Prostate gland (tissue), 2 donors: Measurements from ENCODE around the gene ACIN1. TPM values are rescaled to one million over a fixed set of nuclear protein-coding genes. Genes with fewer than 3 reads are reported as not detected.

Experiments used
- DNase-seq: peaks from one replicate; pipeline ENCODE4 v3.0.0-alpha.2; 2019; ENCODE audit warnings: low spot score
- H3K27ac ChIP-seq, 2 donors: fragments of 200-600 bp; sonication (generic); 2 replicates each; pipeline ENCODE4 v1.5.1; 2017 to 2019
- H3K27me3 ChIP-seq: fragments of 200-600 bp; sonication (generic); replicated peaks from 2 replicates; pipeline ENCODE4 v1.5.1; 2019; ENCODE audit not compliant: insufficient read depth
- H3K36me3 ChIP-seq, 2 donors: fragments of 200-600 bp; sonication (generic); 1 replicate in 1 of 2; 2 replicates in 1 of 2; pipeline versions ENCODE4 v1.5.1 to v1.8.1; 2017 to 2019
- H3K4me1 ChIP-seq: fragments of 200-600 bp; sonication (generic); replicated peaks from 2 replicates; pipeline ENCODE4 v1.5.1; 2019
- H3K4me3 ChIP-seq, 2 donors: fragments of 200-600 bp; sonication (generic); 2 replicates each; pipeline ENCODE4 v1.5.1; 2017 to 2019
- H3K9me3 ChIP-seq: fragments of 200-600 bp; sonication (generic); 2 replicates; pipeline ENCODE4 v1.5.1; 2017
- POLR2A ChIP-seq: fragments of 450-650 bp; IDR thresholded peaks from one replicate; pipeline ENCODE4 v1.6.1; 2016; ENCODE audit warnings: antibody characterized with exemption, mild to moderate bottlenecking
- POLR2AphosphoS5 ChIP-seq: sonication (generic); formaldehyde crosslinking; IDR thresholded peaks from one replicate; pipeline ENCODE4 v1.6.1; 2017; ENCODE audit warnings: antibody characterized with exemption
- WGBS: methylation state at CpG from one replicate; pipeline ENCODE4 v1.1.5; 2018; 5-methylcytosine and 5-hydroxymethylcytosine counted together
- intact Hi-C: fragments of 100-400 bp; cut with DNase I; formaldehyde crosslinking; loops from one replicate; pipeline ENCODE4 v1.14.2; 2022
- total RNA-seq, 2 donors: library from RNA; depleted of rRNA; stranded (reverse); fragments of >200 nt; gene quantifications; one replicate each; pipeline ENCODE4 v1.1.0, GENCODE V29; 2016
- TF ChIP-seq, protein P1 (sequence below), 4 experiments: fragments of 200-600 bp in 2 of 4; fragments of 450-650 bp in 2 of 4; sonication (generic) in 2 of 4; IDR thresholded peaks; 1 replicate in 3 of 4; 2 replicates in 1 of 4; pipeline ENCODE4 v1.5.1; 2016 to 2019; ENCODE audit warnings: antibody characterized with exemption in 4 of 4, mild to moderate bottlenecking in 2 of 4, moderate library complexity in 2 of 4

ACIN1 gene
- total RNA-seq, 2 donors from 2014 or later, result 86.6 to 168 TPM

- H3K36me3 ChIP-seq, result no peaks in the 10 kb centered on the region
- intact Hi-C loops, result no loop called here
Measured at GRCh38 chr14:23021889-23022442, 73.0 kb downstream of the ACIN1 start.

GRCh38 chr14:23021434-23021833, 73.5 kb downstream of the ACIN1 start:
- Histone ChIP-seq H3K4me3 (no peak overlapping the region), H3K36me3 (no peaks in the 10 kb centered on the region), H3K27ac (no peak overlapping the region), H3K27me3 (no peaks in the 10 kb centered on the region), H3K9me3 (no peaks in the 10 kb centered on the region), H3K4me1 (no peaks in the 10 kb centered on the region)
- no peak for DNase-seq
- WGBS, result 65% methylated on average over 9 of the region's 9 CpGs
- TF ChIP-seq POLR2A (no peak), POLR2AphosphoS5 (no peak)
- TF ChIP-seq, protein P1, sequence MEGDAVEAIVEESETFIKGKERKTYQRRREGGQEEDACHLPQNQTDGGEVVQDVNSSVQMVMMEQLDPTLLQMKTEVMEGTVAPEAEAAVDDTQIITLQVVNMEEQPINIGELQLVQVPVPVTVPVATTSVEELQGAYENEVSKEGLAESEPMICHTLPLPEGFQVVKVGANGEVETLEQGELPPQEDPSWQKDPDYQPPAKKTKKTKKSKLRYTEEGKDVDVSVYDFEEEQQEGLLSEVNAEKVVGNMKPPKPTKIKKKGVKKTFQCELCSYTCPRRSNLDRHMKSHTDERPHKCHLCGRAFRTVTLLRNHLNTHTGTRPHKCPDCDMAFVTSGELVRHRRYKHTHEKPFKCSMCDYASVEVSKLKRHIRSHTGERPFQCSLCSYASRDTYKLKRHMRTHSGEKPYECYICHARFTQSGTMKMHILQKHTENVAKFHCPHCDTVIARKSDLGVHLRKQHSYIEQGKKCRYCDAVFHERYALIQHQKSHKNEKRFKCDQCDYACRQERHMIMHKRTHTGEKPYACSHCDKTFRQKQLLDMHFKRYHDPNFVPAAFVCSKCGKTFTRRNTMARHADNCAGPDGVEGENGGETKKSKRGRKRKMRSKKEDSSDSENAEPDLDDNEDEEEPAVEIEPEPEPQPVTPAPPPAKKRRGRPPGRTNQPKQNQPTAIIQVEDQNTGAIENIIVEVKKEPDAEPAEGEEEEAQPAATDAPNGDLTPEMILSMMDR (IDR thresholded peaks at IDR 0.05), result no peak
- intact Hi-C loops, result no loop called here

More at GRCh38 chr14:23021889-23022442, 73.0 kb downstream of the ACIN1 start:
- Histone ChIP-seq H3K27ac (no peak overlapping the region), H3K9me3 (no peaks in the 10 kb centered on the region), H3K4me3 (no peak overlapping the region), H3K4me1 (no peaks in the 10 kb centered on the region), H3K27me3 (no peaks in the 10 kb centered on the region)
- WGBS, result 42% methylated on average over 7 of the region's 7 CpGs
- DNase-seq, result no peak
- TF ChIP-seq POLR2AphosphoS5 (no peak), POLR2A (no peak)
- TF ChIP-seq, protein P1 (IDR thresholded peaks at IDR 0.05), result no peak

GRCh38 chr14:23020143-23021128, 74.5 kb downstream of the ACIN1 start:
- TF ChIP-seq, protein P1 (IDR thresholded peaks at IDR 0.05), result no peak
- TF ChIP-seq POLR2A (no peak), POLR2AphosphoS5 (no peak)
- Histone ChIP-seq H3K9me3 (no peaks in the 10 kb centered on the region), H3K27me3 (no peaks in the 10 kb centered on the region), H3K4me3 (no peak overlapping the region), H3K27ac (no peak overlapping the region), H3K36me3 (no peaks in the 10 kb centered on the region), H3K4me1 (no peaks in the 10 kb centered on the region)
- WGBS, result 91% methylated on average over 7 of the region's 7 CpGs
- intact Hi-C loops, result no loop called here
- DNase-seq, result no peak

- Histone ChIP-seq H3K27me3 (no peaks in the 10 kb centered on the region), H3K4me1 (no peaks in the 10 kb centered on the region), H3K4me3 (no peak overlapping the region), H3K36me3 (no peaks in the 10 kb centered on the region), H3K9me3 (no peaks in the 10 kb centered on the region), H3K27ac (no peak overlapping the region)
- no peak for DNase-seq
- intact Hi-C loops, result no loop called here
- TF ChIP-seq POLR2AphosphoS5 (no peak), POLR2A (no peak)
- TF ChIP-seq, protein P1 (IDR thresholded peaks at IDR 0.05), result no peak
Measured at GRCh38 chr14:23018107-23018506, 76.8 kb downstream of the ACIN1 start.
